Measurements from ENCODE around the gene RAB13. TPM values are rescaled to one million over a fixed set of nuclear protein-coding genes. Genes with fewer than 3 reads are reported as not detected.

The RAB13 gene
- total and polyA plus RNA-seq, 2 of the 13 experiments (the other 11 are each of a cell fraction or from before 2014, with no cell fraction given), result 15.9 to 24.7 TPM

DNA sequence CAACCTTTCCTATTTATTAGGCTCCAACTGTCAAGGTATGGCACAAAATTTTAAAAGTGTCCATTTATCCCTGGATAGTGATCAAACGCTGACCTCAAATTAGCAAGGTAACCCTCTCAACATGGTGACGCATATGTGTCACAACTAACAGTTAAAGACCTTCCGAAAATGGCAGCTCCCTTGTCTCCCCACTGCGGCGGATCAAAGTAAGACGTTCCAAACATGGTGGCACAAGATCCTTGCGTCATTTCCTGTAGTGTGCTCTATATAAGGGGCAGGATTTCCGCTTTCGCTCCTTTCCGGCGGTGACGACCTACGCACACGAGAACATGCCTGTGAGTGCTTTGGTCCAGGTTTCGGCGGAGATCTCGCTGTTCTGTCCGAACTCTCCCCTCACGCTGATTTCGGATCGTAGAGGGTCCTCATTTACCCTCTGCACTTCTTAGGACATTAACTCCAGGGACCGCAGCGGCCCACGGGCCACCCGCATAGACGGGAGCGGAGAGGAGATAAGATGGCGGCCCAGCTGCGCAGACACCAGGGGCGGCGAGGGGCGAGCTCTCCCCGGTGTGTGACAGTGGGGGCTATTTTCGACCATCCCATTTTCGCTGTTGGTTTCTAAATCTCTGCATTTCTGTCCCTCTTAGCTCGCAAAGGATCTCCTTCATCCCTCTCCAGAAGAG, 4.5 kb upstream of the RAB13 start, which contains the start of gene RPS27 (continued):
- peak; percentile 66; the same call in 1 of the 2 replicates for TF ChIP-seq ARNTL (CRISPR knock-in tag; IDR thresholded peaks at IDR 0.05)
- TF ChIP-seq, protein P1, sequence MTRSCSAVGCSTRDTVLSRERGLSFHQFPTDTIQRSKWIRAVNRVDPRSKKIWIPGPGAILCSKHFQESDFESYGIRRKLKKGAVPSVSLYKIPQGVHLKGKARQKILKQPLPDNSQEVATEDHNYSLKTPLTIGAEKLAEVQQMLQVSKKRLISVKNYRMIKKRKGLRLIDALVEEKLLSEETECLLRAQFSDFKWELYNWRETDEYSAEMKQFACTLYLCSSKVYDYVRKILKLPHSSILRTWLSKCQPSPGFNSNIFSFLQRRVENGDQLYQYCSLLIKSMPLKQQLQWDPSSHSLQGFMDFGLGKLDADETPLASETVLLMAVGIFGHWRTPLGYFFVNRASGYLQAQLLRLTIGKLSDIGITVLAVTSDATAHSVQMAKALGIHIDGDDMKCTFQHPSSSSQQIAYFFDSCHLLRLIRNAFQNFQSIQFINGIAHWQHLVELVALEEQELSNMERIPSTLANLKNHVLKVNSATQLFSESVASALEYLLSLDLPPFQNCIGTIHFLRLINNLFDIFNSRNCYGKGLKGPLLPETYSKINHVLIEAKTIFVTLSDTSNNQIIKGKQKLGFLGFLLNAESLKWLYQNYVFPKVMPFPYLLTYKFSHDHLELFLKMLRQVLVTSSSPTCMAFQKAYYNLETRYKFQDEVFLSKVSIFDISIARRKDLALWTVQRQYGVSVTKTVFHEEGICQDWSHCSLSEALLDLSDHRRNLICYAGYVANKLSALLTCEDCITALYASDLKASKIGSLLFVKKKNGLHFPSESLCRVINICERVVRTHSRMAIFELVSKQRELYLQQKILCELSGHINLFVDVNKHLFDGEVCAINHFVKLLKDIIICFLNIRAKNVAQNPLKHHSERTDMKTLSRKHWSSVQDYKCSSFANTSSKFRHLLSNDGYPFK (CRISPR knock-in tag; IDR thresholded peaks at IDR 0.05; ENCODE audit: borderline replicate concordance), result peak; percentile 95
- peak; percentile 78; the same call in 1 of the 2 replicates for TF ChIP-seq POGZ (CRISPR knock-in tag; IDR thresholded peaks at IDR 0.05)
- TF ChIP-seq HMGA1 (CRISPR knock-in tag; conservative IDR thresholded peaks at IDR 0.05), result no peak
- TF ChIP-seq KLF12 (CRISPR knock-in tag; IDR thresholded peaks at IDR 0.05; ENCODE audit: borderline replicate concordance), result no peak
- peak; percentile 97 for TF ChIP-seq ZMYM4 (CRISPR knock-in tag; IDR thresholded peaks at IDR 0.05)
- TF ChIP-seq HES4 (CRISPR knock-in tag; IDR thresholded peaks at IDR 0.05; ENCODE audit: borderline replicate concordance), result no peak
- TF ChIP-seq CHD2 (IDR thresholded peaks at IDR 0.05; ENCODE audit: low read depth, low read length), result no peak
- TF ChIP-seq PPARG (CRISPR knock-in tag; conservative IDR thresholded peaks at IDR 0.05), result no peak
- TF ChIP-seq ZNF441 (CRISPR knock-in tag; IDR thresholded peaks at IDR 0.05; ENCODE audit: borderline replicate concordance), result peak; percentile 70
- TF ChIP-seq MEIS1 (CRISPR knock-in tag; IDR thresholded peaks at IDR 0.05; ENCODE audit: borderline replicate concordance), result peak; percentile 84
- TF ChIP-seq, protein P2, sequence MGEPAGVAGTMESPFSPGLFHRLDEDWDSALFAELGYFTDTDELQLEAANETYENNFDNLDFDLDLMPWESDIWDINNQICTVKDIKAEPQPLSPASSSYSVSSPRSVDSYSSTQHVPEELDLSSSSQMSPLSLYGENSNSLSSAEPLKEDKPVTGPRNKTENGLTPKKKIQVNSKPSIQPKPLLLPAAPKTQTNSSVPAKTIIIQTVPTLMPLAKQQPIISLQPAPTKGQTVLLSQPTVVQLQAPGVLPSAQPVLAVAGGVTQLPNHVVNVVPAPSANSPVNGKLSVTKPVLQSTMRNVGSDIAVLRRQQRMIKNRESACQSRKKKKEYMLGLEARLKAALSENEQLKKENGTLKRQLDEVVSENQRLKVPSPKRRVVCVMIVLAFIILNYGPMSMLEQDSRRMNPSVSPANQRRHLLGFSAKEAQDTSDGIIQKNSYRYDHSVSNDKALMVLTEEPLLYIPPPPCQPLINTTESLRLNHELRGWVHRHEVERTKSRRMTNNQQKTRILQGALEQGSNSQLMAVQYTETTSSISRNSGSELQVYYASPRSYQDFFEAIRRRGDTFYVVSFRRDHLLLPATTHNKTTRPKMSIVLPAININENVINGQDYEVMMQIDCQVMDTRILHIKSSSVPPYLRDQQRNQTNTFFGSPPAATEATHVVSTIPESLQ (CRISPR knock-in tag; conservative IDR thresholded peaks at IDR 0.05), result peak; percentile 30; the same call in 1 of the 2 replicates
- peak; percentile 67 for TF ChIP-seq ZNF781 (CRISPR knock-in tag; IDR thresholded peaks at IDR 0.05; ENCODE audit: borderline replicate concordance, not compliant biosample characterization)
- TF ChIP-seq ZBTB3 (CRISPR knock-in tag; IDR thresholded peaks at IDR 0.05; ENCODE audit: borderline replicate concordance, low read depth), result 0 out of 2 replicates have a peak, but pooled peaks have one; percentile 75
- TF ChIP-seq, protein P3, sequence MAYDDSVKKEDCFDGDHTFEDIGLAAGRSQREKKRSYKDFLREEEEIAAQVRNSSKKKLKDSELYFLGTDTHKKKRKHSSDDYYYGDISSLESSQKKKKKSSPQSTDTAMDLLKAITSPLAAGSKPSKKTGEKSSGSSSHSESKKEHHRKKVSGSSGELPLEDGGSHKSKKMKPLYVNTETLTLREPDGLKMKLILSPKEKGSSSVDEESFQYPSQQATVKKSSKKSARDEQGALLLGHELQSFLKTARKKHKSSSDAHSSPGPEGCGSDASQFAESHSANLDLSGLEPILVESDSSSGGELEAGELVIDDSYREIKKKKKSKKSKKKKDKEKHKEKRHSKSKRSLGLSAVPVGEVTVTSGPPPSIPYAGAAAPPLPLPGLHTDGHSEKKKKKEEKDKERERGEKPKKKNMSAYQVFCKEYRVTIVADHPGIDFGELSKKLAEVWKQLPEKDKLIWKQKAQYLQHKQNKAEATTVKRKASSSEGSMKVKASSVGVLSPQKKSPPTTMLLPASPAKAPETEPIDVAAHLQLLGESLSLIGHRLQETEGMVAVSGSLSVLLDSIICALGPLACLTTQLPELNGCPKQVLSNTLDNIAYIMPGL (CRISPR knock-in tag; IDR thresholded peaks at IDR 0.05; ENCODE audit: borderline replicate concordance in 1 of 2, low read depth in 1 of 2), result peak; percentile 80 to 92; a peak in 3 of 4 replicates
- no peak for TF ChIP-seq ZNF713 (CRISPR knock-in tag; IDR thresholded peaks at IDR 0.05)
- TF ChIP-seq ZSCAN9 (CRISPR knock-in tag; IDR thresholded peaks at IDR 0.05; ENCODE audit: borderline replicate concordance), result peak; percentile 68; the same call in 1 of the 2 replicates
- peak; percentile 58 for TF ChIP-seq ZNF263 (CRISPR knock-in tag; IDR thresholded peaks at IDR 0.05)
- TF ChIP-seq ZNF543 (CRISPR knock-in tag; IDR thresholded peaks at IDR 0.05), result peak; percentile 86
- TF ChIP-seq ESRRA (CRISPR knock-in tag; IDR thresholded peaks at IDR 0.05; ENCODE audit: low read depth), result peak; percentile 18; the same call in 1 of the 2 replicates
- TF ChIP-seq, protein P4, sequence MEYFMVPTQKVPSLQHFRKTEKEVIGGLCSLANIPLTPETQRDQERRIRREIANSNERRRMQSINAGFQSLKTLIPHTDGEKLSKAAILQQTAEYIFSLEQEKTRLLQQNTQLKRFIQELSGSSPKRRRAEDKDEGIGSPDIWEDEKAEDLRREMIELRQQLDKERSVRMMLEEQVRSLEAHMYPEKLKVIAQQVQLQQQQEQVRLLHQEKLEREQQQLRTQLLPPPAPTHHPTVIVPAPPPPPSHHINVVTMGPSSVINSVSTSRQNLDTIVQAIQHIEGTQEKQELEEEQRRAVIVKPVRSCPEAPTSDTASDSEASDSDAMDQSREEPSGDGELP (IDR thresholded peaks at IDR 0.05; ENCODE audit: borderline replicate concordance, low read depth), result 0 out of 2 replicates have a peak, but pooled peaks have one; percentile 6
- peak; percentile 49; the same call in 1 of the 2 replicates for TF ChIP-seq ISL2 (CRISPR knock-in tag; IDR thresholded peaks at IDR 0.05)
